ENCODE data around the gene CDHR3. TPM values are rescaled to one million over a fixed set of nuclear protein-coding genes. Genes with fewer than 3 reads are reported as not detected.

Gene CDHR3
- total and polyA plus RNA-seq, 2 donors (not counting 3 experiments of a cell fraction or from before 2014, with no cell fraction given), result 0.46 to 2.3 TPM

- H3K4me2 ChIP-seq (ENCODE audit: insufficient read depth, low read length), result no peak overlapping the region
- no peak overlapping the region for H3K4me3 ChIP-seq (replicated peaks in 1 of 3; ENCODE audit: insufficient read depth in 1 of 3, low read depth in 1 of 3, low read length in 3 of 3)
- no TSS peak for BruUV-seq (replicated peaks)
- H2AFZ ChIP-seq (ENCODE audit: low read depth, low read length), result no peak overlapping the region
- no peaks in the 10 kb centered on the region for H3K9me1 ChIP-seq (replicated peaks; ENCODE audit: control insufficient read depth, extremely low read depth, insufficient read depth, low read length)
- H3K4me1 ChIP-seq (ENCODE audit: control insufficient read depth, extremely low read depth, insufficient read depth, low read length), result no peaks in the 10 kb centered on the region
- dilution Hi-C loops (cut with MboI; ENCODE audit: extremely low pct_ligation_motif_present, low sequenced_read_pairs), result no loop called here
- no peak for TF ChIP-seq JUN (IDR thresholded peaks at IDR 0.05; ENCODE audit: borderline replicate concordance, insufficient read depth, insufficient read length, low read depth)
- no peak for TF ChIP-seq POLR2A (IDR thresholded peaks at IDR 0.05; ENCODE audit: low read depth, low read length)
- no peak for TF ChIP-seq CTCF (IDR thresholded peaks at IDR 0.05; ENCODE audit: extremely low read depth in 1 of 2, insufficient read depth in 1 of 2, low read depth in 1 of 2, low read length in 2 of 2)
- TF ChIP-seq MYC (IDR thresholded peaks at IDR 0.05; ENCODE audit: low read depth, low read length), result no peak
- no peak for TF ChIP-seq FOS (IDR thresholded peaks at IDR 0.05; ENCODE audit: borderline replicate concordance, insufficient read depth, low read length)
- TF ChIP-seq POLR2AphosphoS5 (IDR thresholded peaks at IDR 0.05; ENCODE audit: insufficient read depth, low read depth, low read length), result no peak
- TF ChIP-seq MAX (IDR thresholded peaks at IDR 0.05; ENCODE audit: insufficient read depth, insufficient read length), result no peak
- no peak for TF ChIP-seq EZH2 (IDR thresholded peaks at IDR 0.05; ENCODE audit: borderline replicate concordance, low read depth, low read length, severe bottlenecking)
- TF ChIP-seq GATA2 (IDR thresholded peaks at IDR 0.05; ENCODE audit: insufficient read depth, insufficient read length, low read depth, low read length), result no peak
- no peaks in the 10 kb centered on the region for H3K9me3 ChIP-seq (replicated peaks; ENCODE audit: control insufficient read depth, insufficient read depth, low read length)
- intact Hi-C loops (cut with micrococcal nuclease), result no loop called here
- H3K79me2 ChIP-seq (ENCODE audit: control insufficient read depth, insufficient read depth, low read length), result no peaks in the 10 kb centered on the region
- DNase-seq (ENCODE audit: low read depth, low spot score) (no peak), FAIRE-seq (no peak)
- POLR2A ChIA-PET, result no interaction called here
- H4K20me1 ChIP-seq (replicated peaks; ENCODE audit: control insufficient read depth, extremely low read depth, insufficient read depth, low read length), result no peaks in the 10 kb centered on the region
- no peak overlapping the region for H3K27ac ChIP-seq (ENCODE audit: insufficient read depth, low read depth, low read length)
- H3K9ac ChIP-seq (replicated peaks; ENCODE audit: extremely low read depth, insufficient read depth, low read length), result no peak overlapping the region
- peaks cover 27 to 48% of the 10 kb centered on the region in 2 experiments for H3K27me3 ChIP-seq (ENCODE audit: control insufficient read depth in 2 of 2, insufficient read depth in 2 of 2, low read length in 2 of 2)
- CTCF ChIA-PET, result interaction anchor here (1.0 to 1.7 kb wide), 7 partner anchors 9 to 230 kb away, joined by 3 to 8 read pairs (median 4); no protein-coding TSS in a partner anchor
- H3K36me3 ChIP-seq (ENCODE audit: control insufficient read depth in 2 of 2, extremely low read depth in 1 of 2, insufficient read depth in 2 of 2, low read length in 2 of 2), result no peaks in the 10 kb centered on the region
These were observed 27.8 kb downstream of the CDHR3 start for GRCh38 chr7:105990727-105991453.

Data from endothelial cell of umbilical vein (primary cell).